ENCODE measurements around the gene TMEM119. TPM values are rescaled to one million over a fixed set of nuclear protein-coding genes. Genes with fewer than 3 reads are reported as not detected.

TMEM119 gene
- total and polyA plus RNA-seq, 10 of the 15 experiments (the other 5 are each of a cell fraction or from before 2014, with no cell fraction given), result 0.11 to 0.44 (median 0.19) TPM; not detected in 5

- TF ChIP-seq, protein P1, sequence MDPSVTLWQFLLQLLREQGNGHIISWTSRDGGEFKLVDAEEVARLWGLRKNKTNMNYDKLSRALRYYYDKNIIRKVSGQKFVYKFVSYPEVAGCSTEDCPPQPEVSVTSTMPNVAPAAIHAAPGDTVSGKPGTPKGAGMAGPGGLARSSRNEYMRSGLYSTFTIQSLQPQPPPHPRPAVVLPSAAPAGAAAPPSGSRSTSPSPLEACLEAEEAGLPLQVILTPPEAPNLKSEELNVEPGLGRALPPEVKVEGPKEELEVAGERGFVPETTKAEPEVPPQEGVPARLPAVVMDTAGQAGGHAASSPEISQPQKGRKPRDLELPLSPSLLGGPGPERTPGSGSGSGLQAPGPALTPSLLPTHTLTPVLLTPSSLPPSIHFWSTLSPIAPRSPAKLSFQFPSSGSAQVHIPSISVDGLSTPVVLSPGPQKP (IDR thresholded peaks at IDR 0.05; ENCODE audit: low read depth, low read length), result no peak
- TF ChIP-seq, protein P2, sequence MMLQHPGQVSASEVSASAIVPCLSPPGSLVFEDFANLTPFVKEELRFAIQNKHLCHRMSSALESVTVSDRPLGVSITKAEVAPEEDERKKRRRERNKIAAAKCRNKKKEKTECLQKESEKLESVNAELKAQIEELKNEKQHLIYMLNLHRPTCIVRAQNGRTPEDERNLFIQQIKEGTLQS (IDR thresholded peaks at IDR 0.05; ENCODE audit: borderline replicate concordance, extremely low read depth, low read depth, low read length), result no peak
- no peak for TF ChIP-seq IRF4 (IDR thresholded peaks at IDR 0.05; ENCODE audit: low read depth, low read length)
- no peak for TF ChIP-seq MEF2A (IDR thresholded peaks at IDR 0.05; ENCODE audit: insufficient read depth, low read depth, low read length)
- no peak for TF ChIP-seq CBX5 (IDR thresholded peaks at IDR 0.05; ENCODE audit: low read depth)
- TF ChIP-seq TCF12 (IDR thresholded peaks at IDR 0.05; ENCODE audit: low read depth, low read length), result no peak
- TF ChIP-seq HDAC6 (IDR thresholded peaks at IDR 0.05; ENCODE audit: unreplicated experiment), result no peak
- TF ChIP-seq DPF2 (IDR thresholded peaks at IDR 0.05), result no peak
- 0 out of 2 replicates have a peak, but pooled peaks have one; percentile 15 for TF ChIP-seq ZNF217 (IDR thresholded peaks at IDR 0.05)
- no peak for TF ChIP-seq WRNIP1 (IDR thresholded peaks at IDR 0.05; ENCODE audit: borderline replicate concordance, low read depth, low read length)
- TF ChIP-seq NFIC (IDR thresholded peaks at IDR 0.05; ENCODE audit: low read depth, low read length), result no peak; the same call in 1 of the 2 replicates
- TF ChIP-seq RCOR1 (conservative IDR thresholded peaks at IDR 0.05; ENCODE audit: low read depth, low read length), result no peak
- no peak for TF ChIP-seq SMAD5 (IDR thresholded peaks at IDR 0.05; ENCODE audit: low read depth)
- TF ChIP-seq LARP7 (IDR thresholded peaks at IDR 0.05), result no peak
- TF ChIP-seq MLLT1 (IDR thresholded peaks at IDR 0.05), result peak; percentile 97
- no peak for TF ChIP-seq BCLAF1 (IDR thresholded peaks at IDR 0.05)
- TF ChIP-seq NRF1 (conservative IDR thresholded peaks at IDR 0.05; ENCODE audit: low read depth, low read length), result no peak
- no peak for TF ChIP-seq TCF3 (IDR thresholded peaks at IDR 0.05; ENCODE audit: borderline replicate concordance, insufficient read depth, low read depth, low read length)
- TF ChIP-seq CREM (IDR thresholded peaks at IDR 0.05; ENCODE audit: low read depth), result no peak
- peak; percentile 81; the same call in 1 of the 2 replicates for TF ChIP-seq SMARCA5 (IDR thresholded peaks at IDR 0.05)
- 0 out of 2 replicates have a peak, but pooled peaks have one; percentile 38 for TF ChIP-seq MYB (IDR thresholded peaks at IDR 0.05; ENCODE audit: borderline replicate concordance, low read depth, low read length)
- TF ChIP-seq SMAD1 (IDR thresholded peaks at IDR 0.05; ENCODE audit: low read depth, partially characterized antibody), result peak; percentile 85
- TF ChIP-seq, protein P3, sequence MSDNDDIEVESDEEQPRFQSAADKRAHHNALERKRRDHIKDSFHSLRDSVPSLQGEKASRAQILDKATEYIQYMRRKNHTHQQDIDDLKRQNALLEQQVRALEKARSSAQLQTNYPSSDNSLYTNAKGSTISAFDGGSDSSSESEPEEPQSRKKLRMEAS (IDR thresholded peaks at IDR 0.05; ENCODE audit: low read depth, low read length), result no peak
- 0 out of 2 replicates have a peak, but pooled peaks have one; percentile 45 for TF ChIP-seq GATAD2B (conservative IDR thresholded peaks at IDR 0.05; ENCODE audit: low read depth)
- TF ChIP-seq SIN3A (IDR thresholded peaks at IDR 0.05; ENCODE audit: low read depth, low read length), result no peak
- TF ChIP-seq NFYA (IDR thresholded peaks at IDR 0.05; ENCODE audit: borderline replicate concordance, low read depth, low read length), result no peak
Measured at GRCh38 chr12:108635997-108636808, 38.3 kb upstream of the TMEM119 start (continued).

Measured in GM12878 (cell line).